ENCODE data around the gene MCCD1.

The MCCD1 gene

GRCh38 chr6:31510007-31510406 is 18.8 kb upstream of the MCCD1 start:
- DNase-seq (ENCODE audit: low read depth in 2 of 3, low spot score in 1 of 3), result no peak

- no peak for DNase-seq (ENCODE audit: low read depth in 2 of 3, low spot score in 1 of 3)
Measured at GRCh38 chr6:31513456-31514165, 15.2 kb upstream of the MCCD1 start.

GRCh38 chr6:31521835-31522234 is 6.9 kb upstream of the MCCD1 start:
- DNase-seq (ENCODE audit: low read depth in 2 of 3, low spot score in 1 of 3), result no peak

GRCh38 chr6:31525553-31525931 is 3.2 kb upstream of the MCCD1 start:
- no peak for DNase-seq (ENCODE audit: low read depth in 2 of 3, low spot score in 1 of 3)

- DNase-seq (ENCODE audit: low read depth in 2 of 3, low spot score in 1 of 3), result no peak
Measured at GRCh38 chr6:31525932-31526591, 2.7 kb upstream of the MCCD1 start.

- DNase-seq (ENCODE audit: low read depth in 2 of 3, low spot score in 1 of 3), result no peak
Measured at GRCh38 chr6:31528307-31528777, 420 bp upstream of the MCCD1 start.

- DNase-seq (ENCODE audit: low read depth in 2 of 3, low spot score in 1 of 3), result no peak
Measured at GRCh38 chr6:31529329-31530150, 778 bp downstream of the MCCD1 start.

GRCh38 chr6:31530659-31531058 is 1.9 kb downstream of the MCCD1 start:
- no peak for DNase-seq (ENCODE audit: low read depth in 2 of 3, low spot score in 1 of 3)

GRCh38 chr6:31531162-31531561 is 2.4 kb downstream of the MCCD1 start:
- DNase-seq (ENCODE audit: low read depth in 2 of 3, low spot score in 1 of 3), result no peak

- no peak for DNase-seq (ENCODE audit: low read depth in 2 of 3, low spot score in 1 of 3)
Measured at GRCh38 chr6:31531771-31532643, 3.2 kb downstream of the MCCD1 start.

- no peak for DNase-seq (ENCODE audit: low read depth in 2 of 3, low spot score in 1 of 3)
Measured at GRCh38 chr6:31532644-31533454, 4.1 kb downstream of the MCCD1 start.

- DNase-seq (ENCODE audit: low read depth in 2 of 3, low spot score in 1 of 3), result no peak
Measured at GRCh38 chr6:31533455-31533841, 4.7 kb downstream of the MCCD1 start.

- no peak for DNase-seq (ENCODE audit: low read depth in 2 of 3, low spot score in 1 of 3)
Measured at GRCh38 chr6:31534011-31534410, 5.2 kb downstream of the MCCD1 start.

- no peak for DNase-seq (ENCODE audit: low read depth in 2 of 3, low spot score in 1 of 3)
Measured at GRCh38 chr6:31534521-31535040, 5.8 kb downstream of the MCCD1 start.

- DNase-seq (ENCODE audit: low read depth in 2 of 3, low spot score in 1 of 3), result no peak
Measured at GRCh38 chr6:31535538-31536324, 7.0 kb downstream of the MCCD1 start.

- no peak for DNase-seq (ENCODE audit: low read depth in 2 of 3, low spot score in 1 of 3)
Measured at GRCh38 chr6:31538805-31539400, 10.1 kb downstream of the MCCD1 start.

GRCh38 chr6:31540640-31541039 is 11.9 kb downstream of the MCCD1 start:
- DNase-seq (ENCODE audit: low read depth in 2 of 3, low spot score in 1 of 3), result no peak

- peak; percentile 40 to 54 (median 52) for DNase-seq (ENCODE audit: low read depth in 2 of 3, low spot score in 1 of 3)
Measured at GRCh38 chr6:31541059-31541657, 12.4 kb downstream of the MCCD1 start.

All from stimulated activated CD4-positive, alpha-beta T cell treated with anti-CD3 and anti-CD28 coated beads, Interleukin-12 subunit alpha, Interleukin-12 subunit beta, amount 100 ng/mL, for 48 hours (primary cell).